PC-3 (cell line): ENCODE results near the gene F13A1.

Source experiments
- CTCF ChIP-seq: fragments of 300-600 bp; sonication (generic); conservative IDR thresholded peaks from 2 replicates; pipeline ENCODE4 v1.5.1; 2017; ENCODE audit warnings: antibody characterized with exemption, low read depth, mild to moderate bottlenecking, low read length
- EZH2 ChIP-seq: fragments of 300-600 bp; sonication (generic); IDR thresholded peaks from one replicate; pipeline ENCODE4 v1.6.1; 2017; ENCODE audit warnings: antibody characterized with exemption, mild to moderate bottlenecking, low read length; ENCODE audit not compliant: unreplicated experiment

- TF ChIP-seq CTCF (peak; percentile 34; the same call in 1 of the 2 replicates), EZH2 (no peak)
These were observed 214.9 kb downstream of the F13A1 start for GRCh38 chr6:6105472-6106036.
